ENCODE measurements around the gene USP19. TPM values are rescaled to one million over a fixed set of nuclear protein-coding genes. Genes with fewer than 3 reads are reported as not detected.

The USP19 gene
- total RNA-seq, 1 experiment from 2014 or later: 92.8 TPM

Small RNA genes within 50 kb of the gene (microRNA-seq; reads per million reads assigned to microRNA genes)
- gene MIR6890 (ENCODE audit: borderline number of aligned reads): not detected

Other genes with a start within 250 kb of the USP19 start
- 8.7 TPM for gene SLC25A20, start 221.9 kb downstream of the USP19 start, total RNA-seq (2021; ENCODE audit: unreplicated experiment)
- 105 TPM for gene ARIH2, start 202.0 kb downstream of the USP19 start, total RNA-seq (2021; ENCODE audit: unreplicated experiment)
- 60.5 TPM for gene P4HTM, start 130.6 kb downstream of the USP19 start, total RNA-seq (2021; ENCODE audit: unreplicated experiment)
- 174 TPM for gene WDR6, start 113.4 kb downstream of the USP19 start, total RNA-seq (2021; ENCODE audit: unreplicated experiment)
- 42.9 TPM for gene DALRD3, start 102.2 kb downstream of the USP19 start, total RNA-seq (2021; ENCODE audit: unreplicated experiment)
- gene NDUFAF3, start 98.7 kb downstream of the USP19 start, total RNA-seq (2021; ENCODE audit: unreplicated experiment): 91.0 TPM
- gene IMPDH2, start 91.4 kb downstream of the USP19 start, total RNA-seq (2021; ENCODE audit: unreplicated experiment): 599 TPM
- gene QRICH1, start 26.8 kb downstream of the USP19 start, total RNA-seq (2021; ENCODE audit: unreplicated experiment): 105 TPM
- gene QARS1, start 16.1 kb downstream of the USP19 start, total RNA-seq (2021; ENCODE audit: unreplicated experiment): 346 TPM
- gene LAMB2, start 12.2 kb upstream of the USP19 start, total RNA-seq (2021; ENCODE audit: unreplicated experiment): 213 TPM
- 32.8 TPM for gene CCDC71, start 45.5 kb upstream of the USP19 start, total RNA-seq (2021; ENCODE audit: unreplicated experiment)
- gene KLHDC8B, start 50.8 kb upstream of the USP19 start, total RNA-seq (2021; ENCODE audit: unreplicated experiment): 10.4 TPM
- gene C3orf62, start 156.4 kb upstream of the USP19 start, total RNA-seq (2021; ENCODE audit: unreplicated experiment): 5.9 TPM
- 31.7 TPM for gene USP4, start 219.2 kb upstream of the USP19 start, total RNA-seq (2021; ENCODE audit: unreplicated experiment)
- 330 TPM for gene GPX1, start 237.5 kb upstream of the USP19 start, total RNA-seq (2021; ENCODE audit: unreplicated experiment)